HG03378 (cell line): Measurements from ENCODE around the gene APLP1.
"Not testable (repeated sequence)": the region's sequence is repeated elsewhere in the genome, so short reads cannot be mapped to it uniquely, and the experiment has no call there.

Experiments used
- ATAC-seq: cut with Tn5 transposase; IDR thresholded peaks from one replicate; pipeline ENCODE4 v1.9.1; 2021; ENCODE audit warnings: mild to moderate bottlenecking, moderate library complexity; ENCODE audit not compliant: unreplicated experiment

APLP1 gene

GRCh38 chr19:35882114-35882832 is 13.9 kb downstream of the APLP1 start:
- no peak for ATAC-seq

- no peak for ATAC-seq
Measured at GRCh38 chr19:35883882-35884281, 15.5 kb downstream of the APLP1 start.

GRCh38 chr19:35885225-35885738 is 16.9 kb downstream of the APLP1 start:
- no peak for ATAC-seq

- ATAC-seq: no peak
Measured at GRCh38 chr19:35885904-35886303, 17.5 kb downstream of the APLP1 start.

- no peak for ATAC-seq
Measured at GRCh38 chr19:35887197-35887596, 18.8 kb downstream of the APLP1 start.

GRCh38 chr19:35888398-35888797 is 20.0 kb downstream of the APLP1 start:
- no peak for ATAC-seq

- ATAC-seq: no peak
Measured at GRCh38 chr19:35889370-35890112, 21.2 kb downstream of the APLP1 start.

GRCh38 chr19:35890113-35890650 is 21.8 kb downstream of the APLP1 start:
- no peak for ATAC-seq

- ATAC-seq: not testable (repeated sequence)
Measured at GRCh38 chr19:35891819-35892218, 23.4 kb downstream of the APLP1 start.

- no peak for ATAC-seq
Measured at GRCh38 chr19:35894342-35894741, 26.0 kb downstream of the APLP1 start.

GRCh38 chr19:35895911-35896642 is 27.7 kb downstream of the APLP1 start:
- no peak for ATAC-seq

- no peak for ATAC-seq
Measured at GRCh38 chr19:35896643-35897040, 28.3 kb downstream of the APLP1 start.

- no peak for ATAC-seq
Measured at GRCh38 chr19:35897706-35898451, 29.5 kb downstream of the APLP1 start.

- ATAC-seq: no peak
Measured at GRCh38 chr19:35898499-35898809, 30.1 kb downstream of the APLP1 start.

- ATAC-seq: peak; percentile 22
Measured at GRCh38 chr19:35899547-35900214, 31.3 kb downstream of the APLP1 start.

GRCh38 chr19:35901055-35901644 is 32.8 kb downstream of the APLP1 start:
- no peak for ATAC-seq

GRCh38 chr19:35901854-35902661 is 33.7 kb downstream of the APLP1 start, which contains the start of gene HCST:
HCST (plus strand) TSS chr19:35902529; CDS start chr19:35902594, 65 bp downstream.
- no peak for ATAC-seq

GRCh38 chr19:35902870-35903475 is 34.6 kb downstream of the APLP1 start:
- ATAC-seq: no peak
